ENCODE results near the gene MAP3K7.

GRCh38 chr6:90595854-90596253, 9.0 kb upstream of the MAP3K7 start:
- TF ChIP-seq EZH2 (IDR thresholded peaks at IDR 0.05; ENCODE audit: low read depth) = no peak
- TF ChIP-seq, protein P1, sequence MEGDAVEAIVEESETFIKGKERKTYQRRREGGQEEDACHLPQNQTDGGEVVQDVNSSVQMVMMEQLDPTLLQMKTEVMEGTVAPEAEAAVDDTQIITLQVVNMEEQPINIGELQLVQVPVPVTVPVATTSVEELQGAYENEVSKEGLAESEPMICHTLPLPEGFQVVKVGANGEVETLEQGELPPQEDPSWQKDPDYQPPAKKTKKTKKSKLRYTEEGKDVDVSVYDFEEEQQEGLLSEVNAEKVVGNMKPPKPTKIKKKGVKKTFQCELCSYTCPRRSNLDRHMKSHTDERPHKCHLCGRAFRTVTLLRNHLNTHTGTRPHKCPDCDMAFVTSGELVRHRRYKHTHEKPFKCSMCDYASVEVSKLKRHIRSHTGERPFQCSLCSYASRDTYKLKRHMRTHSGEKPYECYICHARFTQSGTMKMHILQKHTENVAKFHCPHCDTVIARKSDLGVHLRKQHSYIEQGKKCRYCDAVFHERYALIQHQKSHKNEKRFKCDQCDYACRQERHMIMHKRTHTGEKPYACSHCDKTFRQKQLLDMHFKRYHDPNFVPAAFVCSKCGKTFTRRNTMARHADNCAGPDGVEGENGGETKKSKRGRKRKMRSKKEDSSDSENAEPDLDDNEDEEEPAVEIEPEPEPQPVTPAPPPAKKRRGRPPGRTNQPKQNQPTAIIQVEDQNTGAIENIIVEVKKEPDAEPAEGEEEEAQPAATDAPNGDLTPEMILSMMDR (conservative IDR thresholded peaks at IDR 0.05) = no peak
